Activated T-cell treated with anti-CD3 and anti-CD28 coated beads, Interleukin-2, amount 50 U/mL, for 72 hours (primary cell): ENCODE results near the gene OSBP. TPM values are rescaled to one million over a fixed set of nuclear protein-coding genes. Genes with fewer than 3 reads are reported as not detected.

Experiments used
- ATAC-seq, 2 donors: fragments of 150-1000 bp; cut with Tn5 transposase; replicated peaks in 1 of 2; 2 replicates each; pipeline ENCODE4 v1.10.0; 2021; ENCODE audit warnings: moderate library complexity in 2 of 2, mild to moderate bottlenecking in 1 of 2
- DNase-seq, 2 donors: peaks; one replicate each; pipeline ENCODE4 v3.0.0; 2021 to 2022; ENCODE audit warnings: mixed read lengths in 1 of 2
- H3K27ac Mint-ChIP-seq: one replicate; pipeline ENCODE4 v1.8.0; 2022; ENCODE audit warnings: mild to moderate bottlenecking, moderate library complexity, mixed read lengths
- H3K27me3 Mint-ChIP-seq: one replicate; pipeline ENCODE4 v1.8.0; 2022; ENCODE audit warnings: low read depth, mixed read lengths
- H3K36me3 Mint-ChIP-seq, 2 donors: one replicate each; pipeline ENCODE4 v1.8.0; 2022; ENCODE audit warnings: mixed read lengths in 2 of 2, mild to moderate bottlenecking in 1 of 2; ENCODE audit not compliant: insufficient read depth in 2 of 2
- H3K4me1 Mint-ChIP-seq: one replicate; pipeline ENCODE4 v1.8.0; 2022; ENCODE audit warnings: low read depth, mixed read lengths
- H3K4me3 Mint-ChIP-seq, 2 donors: one replicate each; pipeline ENCODE4 v1.8.0; 2022; ENCODE audit warnings: mild to moderate bottlenecking in 2 of 2, mixed read lengths in 2 of 2, moderate library complexity in 2 of 2
- H3K9me3 Mint-ChIP-seq, 2 donors: one replicate each; pipeline ENCODE4 v1.8.0; 2022; ENCODE audit warnings: mixed read lengths in 2 of 2
- total RNA-seq, 2 donors: library from RNA; stranded (reverse); gene quantifications; one replicate each; pipeline ENCODE4 v1.2.3, GENCODE V29; 2022

OSBP gene
- total RNA-seq, 2 donors from 2014 or later, result 61.9 to 67.4 TPM

- Mint-ChIP-seq H3K9me3 (no peaks in the 10 kb centered on the region), H3K27me3 (no peaks in the 10 kb centered on the region), H3K27ac (peak overlapping the region; percentile 53), H3K36me3 (peaks cover 2 to 11% of the 10 kb centered on the region in 2 donors), H3K4me1 (peaks cover 29% of the 10 kb centered on the region), H3K4me3 (peak overlapping the region in 1 of 2 donors; percentile 48)
- ATAC-seq, result no peak
- no peak for DNase-seq
Measured at GRCh38 chr11:59617876-59618275, 2.3 kb upstream of the OSBP start.

- peaks cover 43% of the 10 kb centered on the region for H3K4me1 Mint-ChIP-seq
- H3K36me3 Mint-ChIP-seq, result peaks cover 2 to 15% of the 10 kb centered on the region in 2 donors
- H3K27me3 Mint-ChIP-seq, result no peaks in the 10 kb centered on the region
- no peaks in the 10 kb centered on the region for H3K9me3 Mint-ChIP-seq
- H3K4me3 Mint-ChIP-seq, result peak overlapping the region; percentile 85
- DNase-seq (no peak), ATAC-seq (no peak)
- H3K27ac Mint-ChIP-seq, result peak overlapping the region; percentile 93
Measured at GRCh38 chr11:59616396-59616982, 915 bp upstream of the OSBP start.

- H3K4me1 Mint-ChIP-seq, result peaks cover 56% of the 10 kb centered on the region
- ATAC-seq, result peak; percentile 3 to 4
- H3K4me3 Mint-ChIP-seq, result peak overlapping the region; percentile 92 to 99
- peak; percentile 54 to 65 for DNase-seq
- no peaks in the 10 kb centered on the region for H3K9me3 Mint-ChIP-seq
- peak overlapping the region; percentile 89 for H3K27ac Mint-ChIP-seq
- no peaks in the 10 kb centered on the region for H3K27me3 Mint-ChIP-seq
- peaks cover 2 to 15% of the 10 kb centered on the region in 2 donors for H3K36me3 Mint-ChIP-seq
Measured at GRCh38 chr11:59615120-59615636, 396 bp downstream of the OSBP start.

GRCh38 chr11:59614277-59615119 is 1.1 kb downstream of the OSBP start:
- H3K4me3 Mint-ChIP-seq, result peak overlapping the region; percentile 92 to 99
- no peak for DNase-seq
- no peaks in the 10 kb centered on the region for H3K9me3 Mint-ChIP-seq
- H3K27ac Mint-ChIP-seq, result peak overlapping the region; percentile 89
- no peak for ATAC-seq
- no peaks in the 10 kb centered on the region for H3K27me3 Mint-ChIP-seq
- H3K36me3 Mint-ChIP-seq, result peaks cover 2 to 15% of the 10 kb centered on the region in 2 donors
- H3K4me1 Mint-ChIP-seq, result peaks cover 56% of the 10 kb centered on the region

- H3K27ac Mint-ChIP-seq, result peak overlapping the region; percentile 61
- no peak for ATAC-seq
- H3K27me3 Mint-ChIP-seq, result no peaks in the 10 kb centered on the region
- no peaks in the 10 kb centered on the region for H3K9me3 Mint-ChIP-seq
- peaks cover 47% of the 10 kb centered on the region for H3K4me1 Mint-ChIP-seq
- no peak for DNase-seq
- H3K36me3 Mint-ChIP-seq, result peaks cover 4 to 33% of the 10 kb centered on the region in 2 donors
- H3K4me3 Mint-ChIP-seq, result peak overlapping the region in 1 of 2 donors; percentile 92
Measured at GRCh38 chr11:59611570-59612565, 3.7 kb downstream of the OSBP start.

GRCh38 chr11:59610289-59610688 is 5.3 kb downstream of the OSBP start:
- DNase-seq (peak; percentile 33 to 37), ATAC-seq (peak; percentile 50 to 74)
- Mint-ChIP-seq H3K4me3 (no peak overlapping the region), H3K27me3 (no peaks in the 10 kb centered on the region), H3K27ac (peak overlapping the region; percentile 42), H3K9me3 (no peaks in the 10 kb centered on the region), H3K4me1 (peaks cover 47% of the 10 kb centered on the region), H3K36me3 (peaks cover 4 to 45% of the 10 kb centered on the region in 2 donors)

- Mint-ChIP-seq H3K27me3 (no peaks in the 10 kb centered on the region), H3K4me3 (no peak overlapping the region), H3K36me3 (peaks cover 3 to 41% of the 10 kb centered on the region in 2 donors), H3K4me1 (peaks cover 27% of the 10 kb centered on the region), H3K9me3 (no peaks in the 10 kb centered on the region), H3K27ac (peak overlapping the region; percentile 61)
- ATAC-seq, result no peak
- DNase-seq, result no peak
Measured at GRCh38 chr11:59607703-59608454, 7.7 kb downstream of the OSBP start.

- Mint-ChIP-seq H3K27me3 (no peaks in the 10 kb centered on the region), H3K36me3 (peaks cover 4 to 55% of the 10 kb centered on the region in 2 donors), H3K4me1 (no peaks in the 10 kb centered on the region), H3K27ac (no peak overlapping the region), H3K9me3 (no peaks in the 10 kb centered on the region), H3K4me3 (no peak overlapping the region)
- ATAC-seq (no peak), DNase-seq (no peak)
Measured at GRCh38 chr11:59602432-59602831, 13.1 kb downstream of the OSBP start.

- Mint-ChIP-seq H3K27ac (no peak overlapping the region), H3K9me3 (no peaks in the 10 kb centered on the region), H3K4me3 (no peak overlapping the region), H3K4me1 (no peaks in the 10 kb centered on the region), H3K36me3 (peaks cover 4 to 49% of the 10 kb centered on the region in 2 donors), H3K27me3 (no peaks in the 10 kb centered on the region)
- no peak for ATAC-seq
- no peak for DNase-seq
Measured at GRCh38 chr11:59601788-59602187, 13.8 kb downstream of the OSBP start.

GRCh38 chr11:59600636-59601035 is 14.9 kb downstream of the OSBP start:
- Mint-ChIP-seq H3K27me3 (no peaks in the 10 kb centered on the region), H3K27ac (peak overlapping the region; percentile 43), H3K4me1 (no peaks in the 10 kb centered on the region), H3K4me3 (no peak overlapping the region), H3K36me3 (peaks cover 8 to 44% of the 10 kb centered on the region in 2 donors), H3K9me3 (no peaks in the 10 kb centered on the region)
- ATAC-seq, result no peak
- DNase-seq, result no peak

- Mint-ChIP-seq H3K27ac (no peak overlapping the region), H3K36me3 (peaks cover 8 to 43% of the 10 kb centered on the region in 2 donors)
- no peak for ATAC-seq
Measured at GRCh38 chr11:59600234-59600633, 15.3 kb downstream of the OSBP start.

GRCh38 chr11:59598961-59599360 is 16.6 kb downstream of the OSBP start:
- no peak overlapping the region for H3K4me3 Mint-ChIP-seq

More at GRCh38 chr11:59600234-59600633, 15.3 kb downstream of the OSBP start:
- DNase-seq, result no peak
- Mint-ChIP-seq H3K27me3 (no peaks in the 10 kb centered on the region), H3K4me3 (no peak overlapping the region), H3K9me3 (no peaks in the 10 kb centered on the region), H3K4me1 (no peaks in the 10 kb centered on the region)

More at GRCh38 chr11:59598961-59599360, 16.6 kb downstream of the OSBP start:
- H3K27ac Mint-ChIP-seq, result no peak overlapping the region
- peaks cover 10 to 49% of the 10 kb centered on the region in 2 donors for H3K36me3 Mint-ChIP-seq
- DNase-seq (no peak), ATAC-seq (no peak)
- no peaks in the 10 kb centered on the region for H3K9me3 Mint-ChIP-seq
- no peaks in the 10 kb centered on the region for H3K4me1 Mint-ChIP-seq
- no peaks in the 10 kb centered on the region for H3K27me3 Mint-ChIP-seq
